HG03045 (cell line): Measurements from ENCODE around the gene BAK1.
"Not testable (repeated sequence)": the region's sequence is repeated elsewhere in the genome, so short reads cannot be mapped to it uniquely, and the experiment has no call there.

Experiments used
- ATAC-seq: cut with Tn5 transposase; IDR thresholded peaks from one replicate; pipeline ENCODE4 v1.9.1; 2021; ENCODE audit warnings: mild to moderate bottlenecking, moderate library complexity; ENCODE audit not compliant: unreplicated experiment

The BAK1 gene

GRCh38 chr6:33557376-33557775 lies 22.7 kb downstream of the BAK1 start:
- ATAC-seq, result no peak

DNA sequence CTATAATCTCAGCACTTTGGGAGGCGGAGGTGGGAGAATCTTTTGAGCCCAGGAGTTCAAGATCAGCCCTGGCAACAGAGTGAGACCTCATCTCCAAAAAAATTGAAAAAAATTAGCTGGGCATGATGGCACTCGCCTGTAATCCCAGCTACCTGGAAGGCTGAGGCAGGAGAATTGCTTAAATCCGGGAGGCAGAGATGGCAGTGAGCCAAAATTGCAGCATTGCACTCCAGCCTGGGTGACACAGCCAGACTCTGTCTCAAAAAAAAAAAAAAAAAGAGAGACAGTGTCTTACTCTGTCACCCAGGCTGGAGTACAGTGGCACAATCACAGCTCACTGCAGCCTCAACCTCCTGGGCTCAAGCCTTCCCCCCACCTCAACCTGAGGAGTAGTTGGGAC lies 27.2 kb downstream of the BAK1 start:
- ATAC-seq, result not testable (repeated sequence)

GRCh38 chr6:33552252-33552651 lies 27.8 kb downstream of the BAK1 start:
- ATAC-seq, result no peak

- no peak for ATAC-seq
Observed at GRCh38 chr6:33551538-33551937, 28.5 kb downstream of the BAK1 start.

- ATAC-seq, result no peak
Observed at GRCh38 chr6:33549896-33550295, 30.2 kb downstream of the BAK1 start.

DNA sequence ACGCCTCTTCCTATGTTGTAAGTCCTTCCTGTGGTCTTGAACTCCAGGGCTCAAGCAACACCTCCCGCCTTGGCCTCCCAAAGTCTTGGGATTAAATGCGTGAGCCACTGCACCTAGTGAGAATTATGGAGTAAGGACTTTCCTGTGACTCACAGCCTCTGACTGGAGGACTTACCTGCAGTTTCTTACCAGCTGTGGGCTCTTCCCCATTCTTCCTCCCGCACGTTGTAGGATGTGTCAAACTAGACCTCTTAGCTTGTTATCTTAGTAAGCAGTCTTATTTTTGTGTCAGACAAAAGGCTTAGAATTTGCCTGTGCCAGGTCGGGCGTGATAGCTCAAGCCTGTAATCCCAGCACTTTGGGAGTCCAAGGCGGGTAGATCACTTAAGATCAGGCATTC lies 30.9 kb downstream of the BAK1 start:
- ATAC-seq, result no peak

DNA sequence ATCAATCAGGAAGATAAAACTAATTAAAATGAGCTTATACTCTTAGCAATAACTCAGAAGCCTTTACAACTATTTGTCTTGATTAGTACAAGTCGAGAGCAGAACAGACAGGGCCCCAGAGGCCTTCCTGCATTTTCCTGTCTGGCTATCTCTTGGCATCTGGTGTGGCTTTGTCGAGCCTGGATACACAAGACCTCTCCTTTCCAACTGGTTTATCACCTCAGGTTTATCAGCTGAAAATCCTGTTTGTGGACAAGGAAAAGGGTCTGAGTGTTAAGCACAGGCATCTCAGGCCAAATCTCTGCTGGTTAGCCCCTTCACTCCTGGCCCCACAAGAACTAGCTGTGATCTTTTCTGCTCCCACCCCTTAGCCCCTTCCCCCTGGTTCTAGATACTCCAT lies 32.6 kb downstream of the BAK1 start:
- ATAC-seq, result no peak

- no peak for ATAC-seq
Observed at GRCh38 chr6:33546766-33547165, 33.3 kb downstream of the BAK1 start.

- not testable (repeated sequence) for ATAC-seq
Observed at GRCh38 chr6:33545292-33545691, 34.8 kb downstream of the BAK1 start.

DNA sequence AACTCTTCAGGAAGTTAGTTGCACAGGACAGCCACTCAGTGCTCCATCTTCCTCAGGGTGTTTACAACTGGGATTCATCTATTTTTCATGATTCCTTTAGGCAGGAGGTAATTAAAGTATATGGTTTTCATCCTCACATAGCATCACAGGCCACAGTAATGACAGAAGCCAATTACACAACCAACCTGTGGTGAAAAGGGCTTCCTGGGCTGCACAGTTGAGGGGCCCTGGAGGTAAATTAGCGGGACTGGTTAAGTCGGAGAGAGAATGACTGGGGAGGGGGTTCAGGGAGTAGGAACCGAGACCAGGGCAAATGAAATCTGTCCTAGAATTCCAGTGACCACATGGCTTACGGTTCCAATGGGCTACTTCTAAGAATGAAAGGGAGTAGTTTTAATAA lies 37.0 kb downstream of the BAK1 start:
- no peak for ATAC-seq

- no peak for ATAC-seq
Observed at GRCh38 chr6:33540768-33541167, 39.3 kb downstream of the BAK1 start.

- no peak for ATAC-seq
Observed at GRCh38 chr6:33534702-33535101, 45.4 kb downstream of the BAK1 start.

DNA sequence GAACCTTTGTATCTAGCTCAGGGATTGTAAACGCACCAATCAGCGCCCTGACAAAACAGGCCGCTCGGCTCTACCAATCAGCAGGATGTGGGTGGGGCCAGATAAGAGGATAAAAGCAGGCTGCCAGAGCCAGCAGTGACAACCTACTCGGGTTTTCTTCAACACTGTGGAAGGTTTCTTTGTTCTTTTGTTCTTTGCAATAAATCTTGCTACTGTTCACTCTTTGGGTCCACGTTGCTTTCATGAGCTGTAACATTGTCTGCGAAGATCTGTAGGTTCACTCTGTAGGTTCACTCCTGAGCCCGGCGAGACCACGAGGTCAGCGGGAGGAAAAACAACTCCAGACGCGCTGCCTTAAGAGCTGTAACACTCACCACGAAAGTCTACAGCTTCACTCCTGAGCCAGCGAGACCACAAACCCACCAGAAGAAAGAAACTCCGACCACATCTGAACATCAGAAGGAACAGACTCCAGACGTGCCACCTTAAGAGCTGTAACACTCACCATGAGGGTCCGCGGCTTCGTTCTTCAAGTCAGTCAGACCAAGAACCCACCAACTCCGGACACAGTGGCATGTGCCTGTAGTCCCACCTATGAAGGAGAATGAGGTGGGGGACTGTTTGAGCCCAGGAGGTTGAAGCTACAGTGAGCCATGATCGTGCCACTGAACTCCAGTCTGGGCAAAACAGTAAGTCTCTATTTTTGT lies 46.8 kb downstream of the BAK1 start:
- not testable (repeated sequence) for ATAC-seq

DNA sequence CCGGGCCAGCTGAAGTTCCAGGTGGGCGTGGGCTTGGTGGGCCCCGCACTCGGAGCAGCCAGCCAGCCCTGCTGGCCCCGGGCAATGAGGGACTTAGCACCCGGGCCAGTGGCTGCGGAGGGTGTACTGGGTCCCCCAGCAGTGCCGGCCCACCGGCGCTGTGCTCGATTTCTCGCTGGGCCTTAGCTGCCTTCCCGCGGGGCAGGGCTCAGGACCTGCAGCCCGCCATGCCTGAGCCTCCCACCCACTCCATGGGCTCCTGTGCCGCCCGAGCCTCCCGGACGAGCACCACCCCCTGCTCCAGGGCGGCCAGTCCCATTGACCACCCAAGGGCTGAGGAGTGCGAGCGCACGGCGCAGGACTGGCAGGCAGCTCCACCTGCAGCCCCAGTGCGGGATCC lies 47.6 kb downstream of the BAK1 start:
- ATAC-seq, result not testable (repeated sequence)

GRCh38 chr6:33530617-33531016 lies 49.5 kb downstream of the BAK1 start:
- ATAC-seq, result not testable (repeated sequence)
